Hepatocyte (in vitro differentiated cells): ENCODE data around the gene SCAPER. TPM values are rescaled to one million over a fixed set of nuclear protein-coding genes. Genes with fewer than 3 reads are reported as not detected.

Experiments
- DNase-seq: peaks from one replicate; pipeline ENCODE4 v3.0.0-alpha.2; 2016; ENCODE audit warnings: low spot score
- H2AFZ ChIP-seq: fragments of 200-600 bp; sonication (generic); 2 replicates; pipeline ENCODE4 v1.6.0; 2016; ENCODE audit warnings: antibody characterized with exemption, mild to moderate bottlenecking
- H3K27ac ChIP-seq: fragments of 200-600 bp; sonication (generic); 2 replicates; pipeline ENCODE4 v1.5.1; 2016; ENCODE audit warnings: mild to moderate bottlenecking
- H3K27me3 ChIP-seq: fragments of 200-600 bp; sonication (generic); 2 replicates; pipeline ENCODE4 v1.6.1; 2016
- H3K36me3 ChIP-seq: fragments of 200-600 bp; sonication (generic); replicated peaks from 2 replicates; pipeline ENCODE4 v1.5.1; 2016; ENCODE audit warnings: low read depth; ENCODE audit not compliant: insufficient read depth
- H3K4me1 ChIP-seq: fragments of 200-600 bp; sonication (generic); 2 replicates; pipeline ENCODE4 v1.5.1; 2016; ENCODE audit warnings: mild to moderate bottlenecking, moderate library complexity; ENCODE audit not compliant: insufficient read depth
- H3K4me2 ChIP-seq: fragments of 200-600 bp; sonication (generic); 2 replicates; pipeline ENCODE4 v1.6.0; 2016
- H3K4me3 ChIP-seq: fragments of 200-600 bp; sonication (generic); 2 replicates; pipeline ENCODE4 v1.5.1; 2016; ENCODE audit warnings: mild to moderate bottlenecking
- H3K79me2 ChIP-seq: fragments of 200-600 bp; sonication (generic); 2 replicates; pipeline ENCODE4 v1.6.0; 2017; ENCODE audit warnings: mild to moderate bottlenecking
- H3K9me2 ChIP-seq: fragments of 200-600 bp; sonication (generic); replicated peaks from 2 replicates; pipeline ENCODE4 v1.6.0; 2017; ENCODE audit warnings: mild to moderate bottlenecking; ENCODE audit not compliant: insufficient read depth
- H3K9me3 ChIP-seq: fragments of 200-600 bp; sonication (generic); 2 replicates; pipeline ENCODE4 v1.5.1; 2016; ENCODE audit warnings: low read depth, mild to moderate bottlenecking
- H4K20me1 ChIP-seq: fragments of 200-600 bp; sonication (generic); 2 replicates; pipeline ENCODE4 v1.6.0; 2016; ENCODE audit warnings: mild to moderate bottlenecking; ENCODE audit not compliant: insufficient read depth, poor library complexity, severe bottlenecking
- CTCF ChIP-seq: fragments of 200-600 bp; sonication (generic); IDR thresholded peaks from 2 replicates; pipeline ENCODE4 v1.5.1; 2016; ENCODE audit warnings: antibody characterized with exemption, mild to moderate bottlenecking; ENCODE audit not compliant: poor library complexity
- EZH2 ChIP-seq: fragments of 200-600 bp; sonication (generic); IDR thresholded peaks from 2 replicates; pipeline ENCODE4 v1.6.1; 2016; ENCODE audit warnings: antibody characterized with exemption, mild to moderate bottlenecking, borderline replicate concordance
- EZH2phosphoT487 ChIP-seq: fragments of 200-600 bp; sonication (generic); IDR thresholded peaks from one replicate; pipeline ENCODE4 v1.6.1; 2018; ENCODE audit warnings: antibody characterized with exemption, mild to moderate bottlenecking, low read depth, moderate library complexity; ENCODE audit not compliant: unreplicated experiment, severe bottlenecking
- WGBS: methylation state at CpG from one replicate; pipeline ENCODE4 v1.1.6; 2016; ENCODE audit warnings: low lambda C conversion rate; ENCODE audit errors: missing lambda C conversion rate; 5-methylcytosine and 5-hydroxymethylcytosine counted together
- polyA plus RNA-seq: library from polyadenylated mRNA; unstranded; fragments of >200 nt; fragmentation: Nextera tagmentation; extraction: Ambion mirVana; gene quantifications from 2 replicates; pipeline ENCODE4 v1.2.1, GENCODE V29; 2016
- total RNA-seq: library from RNA; depleted of rRNA; stranded (reverse); fragments of >200 nt; gene quantifications from 2 replicates; pipeline ENCODE4 v1.2.3, GENCODE V29; 2014

Gene SCAPER
- total and polyA plus RNA-seq, 2 experiments from 2014 or later, result 20.8 to 27.4 TPM

GRCh38 chr15:76584868-76585575 lies 320.1 kb downstream of the SCAPER start:
- Histone ChIP-seq H3K9me3 (no peaks in the 10 kb centered on the region), H3K27ac (no peak overlapping the region), H3K27me3 (no peaks in the 10 kb centered on the region), H3K4me3 (no peak overlapping the region), H3K9me2 (no peaks in the 10 kb centered on the region), H2AFZ (no peak overlapping the region), H3K4me2 (no peak overlapping the region), H4K20me1 (no peaks in the 10 kb centered on the region), H3K79me2 (no peaks in the 10 kb centered on the region), H3K36me3 (no peaks in the 10 kb centered on the region), H3K4me1 (no peaks in the 10 kb centered on the region)
- TF ChIP-seq CTCF (no peak), EZH2 (no peak), EZH2phosphoT487 (no peak)
- 89% methylated on average over 2 of the region's 2 CpGs for WGBS
- DNase-seq, result no peak

- H3K4me3 ChIP-seq, result no peak overlapping the region
- H3K36me3 ChIP-seq, result no peaks in the 10 kb centered on the region
- H3K9me2 ChIP-seq, result no peaks in the 10 kb centered on the region
- H4K20me1 ChIP-seq, result no peaks in the 10 kb centered on the region
- no peak for DNase-seq
- H3K4me2 ChIP-seq, result no peak overlapping the region
- H3K4me1 ChIP-seq, result no peaks in the 10 kb centered on the region
- H3K79me2 ChIP-seq, result no peaks in the 10 kb centered on the region
- H3K27ac ChIP-seq, result no peak overlapping the region
- no peaks in the 10 kb centered on the region for H3K27me3 ChIP-seq
- TF ChIP-seq EZH2phosphoT487 (no peak), CTCF (no peak), EZH2 (no peak)
- WGBS, result 88% methylated on average over 5 of the region's 5 CpGs
- H3K9me3 ChIP-seq, result no peaks in the 10 kb centered on the region
- H2AFZ ChIP-seq, result no peak overlapping the region
Measured at GRCh38 chr15:76582550-76582949, 322.6 kb downstream of the SCAPER start.

GRCh38 chr15:76577879-76578512 lies 327.1 kb downstream of the SCAPER start:
- WGBS, result 87% methylated on average over 5 of the region's 5 CpGs
- H3K36me3 ChIP-seq, result no peaks in the 10 kb centered on the region
- H3K9me3 ChIP-seq, result no peaks in the 10 kb centered on the region
- no peak overlapping the region for H3K4me3 ChIP-seq
- no peaks in the 10 kb centered on the region for H3K79me2 ChIP-seq
- no peak overlapping the region for H3K4me2 ChIP-seq
- no peaks in the 10 kb centered on the region for H3K27me3 ChIP-seq
- H3K9me2 ChIP-seq, result no peaks in the 10 kb centered on the region
- H4K20me1 ChIP-seq, result no peaks in the 10 kb centered on the region
- TF ChIP-seq EZH2phosphoT487 (no peak), EZH2 (no peak), CTCF (no peak)
- H3K4me1 ChIP-seq, result no peaks in the 10 kb centered on the region
- H2AFZ ChIP-seq, result no peak overlapping the region
- DNase-seq, result no peak
- H3K27ac ChIP-seq, result no peak overlapping the region
